GM19397 (cell line): ENCODE data around the gene MAGEA4.

Experiments
- ATAC-seq: cut with Tn5 transposase; IDR thresholded peaks from one replicate; pipeline ENCODE4 v1.9.1; 2021; ENCODE audit warnings: mild to moderate bottlenecking, moderate library complexity; ENCODE audit not compliant: unreplicated experiment

MAGEA4 gene

DNA sequence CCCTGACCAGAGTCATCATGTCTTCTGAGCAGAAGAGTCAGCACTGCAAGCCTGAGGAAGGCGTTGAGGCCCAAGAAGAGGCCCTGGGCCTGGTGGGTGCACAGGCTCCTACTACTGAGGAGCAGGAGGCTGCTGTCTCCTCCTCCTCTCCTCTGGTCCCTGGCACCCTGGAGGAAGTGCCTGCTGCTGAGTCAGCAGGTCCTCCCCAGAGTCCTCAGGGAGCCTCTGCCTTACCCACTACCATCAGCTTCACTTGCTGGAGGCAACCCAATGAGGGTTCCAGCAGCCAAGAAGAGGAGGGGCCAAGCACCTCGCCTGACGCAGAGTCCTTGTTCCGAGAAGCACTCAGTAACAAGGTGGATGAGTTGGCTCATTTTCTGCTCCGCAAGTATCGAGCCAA is 11.0 kb downstream of the MAGEA4 start:
- ATAC-seq: no peak

GRCh38 chrX:151929126-151929525 is 16.4 kb downstream of the MAGEA4 start:
- ATAC-seq: no peak

DNA sequence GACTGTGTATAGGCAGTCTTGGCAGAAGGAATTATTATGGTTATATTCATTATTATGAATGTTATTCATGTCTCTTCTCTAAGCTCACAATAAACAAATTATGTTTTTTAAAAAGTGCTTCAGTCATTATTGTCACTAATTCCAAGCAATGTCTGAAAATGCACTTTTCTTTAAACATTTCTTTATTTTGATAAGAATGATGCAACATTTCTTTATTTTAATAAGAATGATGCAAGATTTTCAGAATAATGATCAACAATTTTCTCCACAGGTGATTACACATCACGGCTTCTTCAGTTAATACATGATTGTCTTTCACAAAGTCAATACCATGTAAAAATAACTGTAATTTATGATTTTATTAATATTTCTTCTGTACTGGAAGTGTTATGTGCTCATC is 22.7 kb downstream of the MAGEA4 start:
- no peak for ATAC-seq

DNA sequence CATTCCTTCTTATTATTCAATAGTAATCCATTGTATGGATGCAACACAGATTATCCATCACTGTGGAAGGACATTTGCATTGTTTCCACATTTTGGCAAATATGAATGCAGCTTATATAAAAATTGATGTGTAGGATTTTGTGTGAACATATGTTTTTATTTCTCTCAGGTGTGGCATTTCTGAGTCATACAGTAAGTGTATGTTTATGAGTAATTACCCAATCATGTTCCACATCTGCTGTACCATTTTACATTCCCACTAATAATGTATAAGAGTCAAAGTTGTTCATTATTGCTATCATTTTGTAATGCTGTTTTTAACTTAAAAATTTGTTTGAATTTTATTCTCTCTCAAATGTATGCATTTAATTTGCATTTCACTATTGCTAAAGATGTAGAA is 25.5 kb downstream of the MAGEA4 start:
- no peak for ATAC-seq

GRCh38 chrX:151954730-151955129 is 42.0 kb downstream of the MAGEA4 start:
- no peak for ATAC-seq

GRCh38 chrX:151958101-151958500 is 45.4 kb downstream of the MAGEA4 start:
- no peak for ATAC-seq

GRCh38 chrX:151962034-151962433 is 49.3 kb downstream of the MAGEA4 start:
- no peak for ATAC-seq

DNA sequence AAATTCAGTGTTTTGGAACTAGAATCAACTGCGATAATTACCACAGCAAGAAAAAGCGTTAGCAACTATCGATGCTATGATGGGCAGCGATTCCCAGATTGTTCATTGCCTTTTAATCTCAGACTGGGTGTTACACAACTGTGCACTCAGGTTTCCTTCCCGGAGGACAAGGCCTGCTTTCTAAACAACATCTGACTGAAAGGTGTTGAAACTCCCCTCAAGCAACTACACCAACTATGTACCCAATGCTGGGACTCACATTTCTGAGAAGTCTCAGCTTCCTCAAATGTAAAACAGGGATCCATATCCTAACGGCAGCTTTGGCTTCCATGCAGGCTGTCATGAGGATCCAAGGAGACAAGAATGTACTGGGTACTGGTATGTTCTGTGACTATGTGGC is 53.5 kb downstream of the MAGEA4 start:
- no peak for ATAC-seq

DNA sequence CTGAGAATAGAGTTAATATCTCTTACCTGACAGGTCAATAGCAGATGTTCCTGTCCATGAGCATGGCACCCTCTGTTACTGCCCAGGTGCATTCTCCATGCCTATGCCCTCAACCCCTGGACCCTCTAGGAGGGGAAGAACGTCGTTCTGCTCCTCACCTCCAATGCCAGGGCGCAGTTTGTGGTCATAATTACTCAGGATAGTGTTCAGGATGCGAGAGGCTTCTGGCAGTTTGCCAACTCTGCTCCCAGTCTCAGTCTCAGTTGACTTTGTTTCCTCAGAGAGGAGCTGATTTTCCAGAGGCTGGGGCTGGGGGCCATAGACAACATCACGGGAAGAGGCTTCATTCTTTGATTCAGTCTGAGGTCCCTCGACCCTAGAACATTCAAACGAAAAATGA is 57.3 kb downstream of the MAGEA4 start:
- ATAC-seq: no peak

DNA sequence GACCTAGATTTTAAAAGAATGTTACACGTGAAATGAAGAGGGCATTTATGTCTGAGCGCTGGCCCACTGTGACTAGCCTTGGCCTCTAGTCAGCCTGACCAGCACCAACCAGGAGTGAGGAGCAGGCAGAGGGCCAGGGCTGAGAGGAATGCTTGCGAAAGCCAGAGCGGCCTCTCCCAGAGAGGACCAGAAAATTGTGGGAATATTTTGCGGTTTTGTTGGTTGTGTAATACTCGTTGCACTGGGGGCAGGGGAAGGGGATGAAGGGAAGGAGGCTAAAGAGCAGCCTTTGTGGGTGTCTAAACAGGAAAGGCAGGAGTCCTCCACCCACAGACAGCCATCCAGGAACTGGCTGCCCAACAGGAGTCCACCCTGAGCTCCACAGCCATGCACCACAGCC is 58.0 kb downstream of the MAGEA4 start:
- ATAC-seq: no peak

GRCh38 chrX:151973060-151973661 is 60.5 kb downstream of the MAGEA4 start:
- ATAC-seq: no peak

DNA sequence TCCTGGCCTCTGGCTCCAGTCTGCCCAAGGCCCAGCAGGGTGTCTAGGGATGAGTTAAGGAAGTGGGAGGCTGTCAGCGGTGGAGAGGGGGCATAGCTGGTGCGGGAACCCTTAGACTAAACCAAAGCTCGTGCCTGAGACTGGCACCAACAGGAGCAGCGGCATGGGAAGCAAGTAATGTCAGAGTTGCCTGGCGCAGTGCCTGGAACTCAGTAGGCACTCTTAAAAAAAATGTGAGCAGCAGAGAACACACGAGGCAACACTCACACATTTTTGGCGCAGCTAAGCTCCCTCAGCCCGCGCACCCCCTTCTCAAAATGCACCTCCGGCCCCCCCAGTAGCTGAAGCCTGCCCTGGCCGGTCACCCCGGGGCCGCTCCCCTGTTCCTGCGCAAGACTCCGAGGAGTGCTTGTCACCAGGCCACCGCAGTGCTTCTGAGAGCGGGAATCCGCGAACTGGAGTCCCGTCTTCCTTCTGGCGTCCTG is 61.2 kb downstream of the MAGEA4 start:
- no peak for ATAC-seq
